ENCODE results near the gene CFAP46.

DNA sequence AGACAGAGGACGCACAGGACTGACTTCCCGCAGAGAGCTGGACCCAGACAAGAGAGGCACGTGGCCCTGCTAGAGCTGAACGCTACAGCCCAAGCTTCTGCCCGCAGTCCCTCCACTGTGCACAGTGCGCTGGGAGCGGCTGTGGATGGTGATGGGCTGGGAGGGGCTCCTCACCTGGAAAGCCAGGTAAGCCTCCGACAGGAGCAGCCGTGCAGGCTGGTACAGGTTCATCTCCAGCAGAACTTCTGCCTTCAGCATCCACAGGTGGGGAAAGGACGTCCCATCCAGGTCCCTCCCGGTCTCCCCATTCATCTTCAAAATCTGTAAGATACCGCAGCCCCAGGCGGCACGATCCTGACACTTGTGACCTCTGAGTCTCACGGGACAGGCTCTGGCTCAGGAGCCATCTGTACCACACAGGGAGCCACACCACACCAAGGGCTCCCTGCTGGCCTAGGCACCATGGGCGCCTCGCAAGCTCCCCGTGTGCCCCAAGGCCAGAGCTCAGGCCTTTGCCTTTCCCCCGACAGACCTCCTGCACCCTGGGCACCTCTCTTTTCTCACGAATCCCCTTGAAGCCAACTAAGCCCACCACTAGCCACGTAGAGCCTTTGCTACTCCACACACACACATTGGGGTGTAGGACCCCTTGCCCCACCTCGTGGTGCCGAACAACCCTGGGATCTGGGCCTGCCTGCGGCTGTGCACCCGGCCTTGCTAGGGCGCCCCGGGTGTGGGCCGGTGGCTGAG is 76.3 kb downstream of the CFAP46 start:
- TF ChIP-seq, protein P1, sequence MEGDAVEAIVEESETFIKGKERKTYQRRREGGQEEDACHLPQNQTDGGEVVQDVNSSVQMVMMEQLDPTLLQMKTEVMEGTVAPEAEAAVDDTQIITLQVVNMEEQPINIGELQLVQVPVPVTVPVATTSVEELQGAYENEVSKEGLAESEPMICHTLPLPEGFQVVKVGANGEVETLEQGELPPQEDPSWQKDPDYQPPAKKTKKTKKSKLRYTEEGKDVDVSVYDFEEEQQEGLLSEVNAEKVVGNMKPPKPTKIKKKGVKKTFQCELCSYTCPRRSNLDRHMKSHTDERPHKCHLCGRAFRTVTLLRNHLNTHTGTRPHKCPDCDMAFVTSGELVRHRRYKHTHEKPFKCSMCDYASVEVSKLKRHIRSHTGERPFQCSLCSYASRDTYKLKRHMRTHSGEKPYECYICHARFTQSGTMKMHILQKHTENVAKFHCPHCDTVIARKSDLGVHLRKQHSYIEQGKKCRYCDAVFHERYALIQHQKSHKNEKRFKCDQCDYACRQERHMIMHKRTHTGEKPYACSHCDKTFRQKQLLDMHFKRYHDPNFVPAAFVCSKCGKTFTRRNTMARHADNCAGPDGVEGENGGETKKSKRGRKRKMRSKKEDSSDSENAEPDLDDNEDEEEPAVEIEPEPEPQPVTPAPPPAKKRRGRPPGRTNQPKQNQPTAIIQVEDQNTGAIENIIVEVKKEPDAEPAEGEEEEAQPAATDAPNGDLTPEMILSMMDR (conservative IDR thresholded peaks at IDR 0.05; ENCODE audit: low read length), result no peak
- TF ChIP-seq EZH2phosphoT487 (IDR thresholded peaks at IDR 0.05; ENCODE audit: borderline replicate concordance, low read depth, low read length), result no peak
